Tibial nerve (tissue), 4 donors: ENCODE results near the gene SLIT2. TPM values are rescaled to one million over a fixed set of nuclear protein-coding genes. Genes with fewer than 3 reads are reported as not detected.
A peak's percentile ranks its signal among the peaks of the same experiment; 100 is the strongest.

Experiments used
- DNase-seq, 2 donors: peaks; one replicate each; pipeline ENCODE4 v3.0.0-alpha.2; 2019; ENCODE audit warnings: low spot score in 2 of 2
- H3K27ac ChIP-seq, 4 donors: fragments of 200-600 bp; sonication (generic) in 3 of 4; one replicate each; pipeline ENCODE4 v1.5.1; 2017 to 2019; ENCODE audit warnings: mild to moderate bottlenecking in 1 of 4
- H3K27me3 ChIP-seq, 2 donors: fragments of 200-600 bp; sonication (generic) in 1 of 2; one replicate each; pipeline versions ENCODE4 v1.5.1 to v1.6.0; 2017 to 2019
- H3K36me3 ChIP-seq, 3 donors: fragments of 200-600 bp; sonication (generic); one replicate each; pipeline ENCODE4 v1.5.1; 2018 to 2019
- H3K4me1 ChIP-seq, 4 donors: fragments of 200-600 bp; sonication (generic) in 3 of 4; one replicate each; pipeline ENCODE4 v1.5.1; 2017 to 2019
- H3K4me3 ChIP-seq, 4 donors: fragments of 200-600 bp; sonication (generic) in 3 of 4; one replicate each; pipeline ENCODE4 v1.5.1; 2017 to 2019; ENCODE audit warnings: mild to moderate bottlenecking in 1 of 4, moderate library complexity in 1 of 4
- H3K9me3 ChIP-seq, 4 donors: fragments of 200-600 bp; sonication (generic) in 3 of 4; one replicate each; pipeline ENCODE4 v1.5.1; 2017 to 2019
- EP300 ChIP-seq, 2 donors: sonication (generic); formaldehyde crosslinking; IDR thresholded peaks; one replicate each; pipeline ENCODE4 v1.6.1; 2017; ENCODE audit warnings: antibody characterized with exemption in 2 of 2, mild to moderate bottlenecking in 1 of 2
- POLR2A ChIP-seq, 2 donors: fragments of 450-650 bp; IDR thresholded peaks; one replicate each; pipeline ENCODE4 v1.6.1; 2017; ENCODE audit warnings: antibody characterized with exemption in 2 of 2, mild to moderate bottlenecking in 2 of 2, moderate library complexity in 2 of 2
- WGBS, 2 donors: methylation state at CpG; one replicate each; pipeline ENCODE4 v1.1.5; 2018; 5-methylcytosine and 5-hydroxymethylcytosine counted together
- total RNA-seq, 4 donors: library from RNA; depleted of rRNA; stranded (reverse); fragments of >200 nt; gene quantifications; one replicate each; pipeline ENCODE4 v1.1.0, GENCODE V29; 2016
- TF ChIP-seq, protein P1 (sequence below), 5 experiments: fragments of 200-600 bp in 3 of 5; fragments of 450-650 bp in 2 of 5; sonication (generic) in 3 of 5; IDR thresholded peaks; one replicate each; pipeline ENCODE4 v1.5.1; 2016 to 2019; ENCODE audit warnings: antibody characterized with exemption in 5 of 5, mild to moderate bottlenecking in 3 of 5, moderate library complexity in 2 of 5

The SLIT2 gene
- total RNA-seq, 4 donors from 2014 or later: 38.6 to 66.2 (median 47.2) TPM

- no peak overlapping the region for H3K4me3 ChIP-seq
- no peak for DNase-seq
- H3K9me3 ChIP-seq: no peaks in the 10 kb centered on the region
- TF ChIP-seq EP300 (IDR thresholded peaks at IDR 0.05): no peak
- TF ChIP-seq POLR2A (IDR thresholded peaks at IDR 0.05): no peak
- TF ChIP-seq, protein P1, sequence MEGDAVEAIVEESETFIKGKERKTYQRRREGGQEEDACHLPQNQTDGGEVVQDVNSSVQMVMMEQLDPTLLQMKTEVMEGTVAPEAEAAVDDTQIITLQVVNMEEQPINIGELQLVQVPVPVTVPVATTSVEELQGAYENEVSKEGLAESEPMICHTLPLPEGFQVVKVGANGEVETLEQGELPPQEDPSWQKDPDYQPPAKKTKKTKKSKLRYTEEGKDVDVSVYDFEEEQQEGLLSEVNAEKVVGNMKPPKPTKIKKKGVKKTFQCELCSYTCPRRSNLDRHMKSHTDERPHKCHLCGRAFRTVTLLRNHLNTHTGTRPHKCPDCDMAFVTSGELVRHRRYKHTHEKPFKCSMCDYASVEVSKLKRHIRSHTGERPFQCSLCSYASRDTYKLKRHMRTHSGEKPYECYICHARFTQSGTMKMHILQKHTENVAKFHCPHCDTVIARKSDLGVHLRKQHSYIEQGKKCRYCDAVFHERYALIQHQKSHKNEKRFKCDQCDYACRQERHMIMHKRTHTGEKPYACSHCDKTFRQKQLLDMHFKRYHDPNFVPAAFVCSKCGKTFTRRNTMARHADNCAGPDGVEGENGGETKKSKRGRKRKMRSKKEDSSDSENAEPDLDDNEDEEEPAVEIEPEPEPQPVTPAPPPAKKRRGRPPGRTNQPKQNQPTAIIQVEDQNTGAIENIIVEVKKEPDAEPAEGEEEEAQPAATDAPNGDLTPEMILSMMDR (IDR thresholded peaks at IDR 0.05): no peak
- peaks cover 0 to 37% (median 0%) of the 10 kb centered on the region in 4 donors for H3K4me1 ChIP-seq
- peak overlapping the region in 1 of 4 donors; percentile 0 for H3K27ac ChIP-seq
- H3K27me3 ChIP-seq: no peaks in the 10 kb centered on the region
- H3K36me3 ChIP-seq: no peaks in the 10 kb centered on the region
Observed at GRCh38 chr4:20264688-20265087, 13.0 kb downstream of the SLIT2 start.

DNA sequence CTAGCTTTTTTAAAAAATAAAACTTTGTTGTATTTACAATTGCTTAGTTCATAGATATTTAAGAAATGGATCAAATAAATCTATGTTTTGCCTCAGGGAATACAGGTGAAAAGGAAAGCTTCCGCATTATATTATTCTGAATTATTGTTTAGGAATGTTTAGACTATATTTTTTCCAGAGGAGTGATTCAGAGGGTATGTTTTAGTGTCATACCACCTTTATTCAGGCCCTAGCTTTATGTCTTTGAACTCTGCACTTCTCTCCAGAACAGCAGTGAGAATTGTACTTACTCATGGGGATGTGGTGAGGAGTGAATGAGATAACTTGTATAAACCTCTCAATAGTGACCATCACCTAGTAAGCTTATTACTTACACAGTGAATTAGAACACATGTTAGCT is 14.0 kb downstream of the SLIT2 start:
- TF ChIP-seq POLR2A (IDR thresholded peaks at IDR 0.05) (no peak), EP300 (IDR thresholded peaks at IDR 0.05) (no peak)
- TF ChIP-seq, protein P1 (IDR thresholded peaks at IDR 0.05): no peak
- 93 to 97% methylated on average over 1 of the region's 1 CpG for WGBS, 2 donors
- peak overlapping the region in 2 of 4 donors; percentile 73 to 84 for H3K27ac ChIP-seq

GRCh38 chr4:20266215-20267082 is 14.7 kb downstream of the SLIT2 start:
- H3K4me1 ChIP-seq: peaks cover 0 to 21% (median 0%) of the 10 kb centered on the region in 4 donors
- DNase-seq: no peak
- 44 to 47% methylated on average over 4 of the region's 4 CpGs for WGBS, 2 donors

More for the DNA sequence above, 14.0 kb downstream of the SLIT2 start:
- no peak for DNase-seq
- Histone ChIP-seq H3K4me1 (peaks cover 0 to 28% (median 0%) of the 10 kb centered on the region in 4 donors), H3K9me3 (no peaks in the 10 kb centered on the region), H3K36me3 (no peaks in the 10 kb centered on the region), H3K27me3 (no peaks in the 10 kb centered on the region), H3K4me3 (no peak overlapping the region)

GRCh38 chr4:20268028-20268427 is 16.3 kb downstream of the SLIT2 start:
- peaks cover 0 to 16% (median 0%) of the 10 kb centered on the region in 4 donors for H3K4me1 ChIP-seq
- peak overlapping the region in 1 of 4 donors; percentile 84 for H3K27ac ChIP-seq

More at GRCh38 chr4:20266215-20267082, 14.7 kb downstream of the SLIT2 start:
- peak in 1 of 2 donors; percentile 37 for TF ChIP-seq EP300 (IDR thresholded peaks at IDR 0.05)
- TF ChIP-seq, protein P1 (IDR thresholded peaks at IDR 0.05): no peak
- no peak for TF ChIP-seq POLR2A (IDR thresholded peaks at IDR 0.05)
- Histone ChIP-seq H3K9me3 (no peaks in the 10 kb centered on the region), H3K36me3 (no peaks in the 10 kb centered on the region), H3K27ac (peak overlapping the region in 3 of 4 donors; percentile 51 to 84 (median 73)), H3K4me3 (no peak overlapping the region), H3K27me3 (no peaks in the 10 kb centered on the region)

More at GRCh38 chr4:20268028-20268427, 16.3 kb downstream of the SLIT2 start:
- no peak for DNase-seq
- TF ChIP-seq, protein P1 (IDR thresholded peaks at IDR 0.05): no peak
- TF ChIP-seq EP300 (IDR thresholded peaks at IDR 0.05) (no peak), POLR2A (IDR thresholded peaks at IDR 0.05) (no peak)
- Histone ChIP-seq H3K27me3 (no peaks in the 10 kb centered on the region), H3K36me3 (no peaks in the 10 kb centered on the region), H3K4me3 (no peak overlapping the region), H3K9me3 (no peaks in the 10 kb centered on the region)
